GM18505 (cell line): Measurements from ENCODE around the gene RPL41.

Experiments
- ATAC-seq: cut with Tn5 transposase; IDR thresholded peaks from one replicate; pipeline ENCODE4 v1.9.1; 2021; ENCODE audit not compliant: unreplicated experiment
- POLR2A ChIP-seq: IDR thresholded peaks from 4 replicates; pipeline ENCODE4 v1.6.1; 2011; ENCODE audit warnings: borderline replicate concordance; ENCODE audit not compliant: insufficient read depth, insufficient read length; ENCODE audit errors: extremely low read depth

Gene RPL41

GRCh38 chr12:56117778-56118687 is 1.6 kb downstream of the RPL41 start, which contains the start of gene ZC3H10:
ZC3H10 (plus strand) TSS chr12:56118266; CDS start chr12:56120563, 2,297 bp downstream.
- TF ChIP-seq POLR2A, result peak; percentile 98
- ATAC-seq, result peak; percentile 72

DNA sequence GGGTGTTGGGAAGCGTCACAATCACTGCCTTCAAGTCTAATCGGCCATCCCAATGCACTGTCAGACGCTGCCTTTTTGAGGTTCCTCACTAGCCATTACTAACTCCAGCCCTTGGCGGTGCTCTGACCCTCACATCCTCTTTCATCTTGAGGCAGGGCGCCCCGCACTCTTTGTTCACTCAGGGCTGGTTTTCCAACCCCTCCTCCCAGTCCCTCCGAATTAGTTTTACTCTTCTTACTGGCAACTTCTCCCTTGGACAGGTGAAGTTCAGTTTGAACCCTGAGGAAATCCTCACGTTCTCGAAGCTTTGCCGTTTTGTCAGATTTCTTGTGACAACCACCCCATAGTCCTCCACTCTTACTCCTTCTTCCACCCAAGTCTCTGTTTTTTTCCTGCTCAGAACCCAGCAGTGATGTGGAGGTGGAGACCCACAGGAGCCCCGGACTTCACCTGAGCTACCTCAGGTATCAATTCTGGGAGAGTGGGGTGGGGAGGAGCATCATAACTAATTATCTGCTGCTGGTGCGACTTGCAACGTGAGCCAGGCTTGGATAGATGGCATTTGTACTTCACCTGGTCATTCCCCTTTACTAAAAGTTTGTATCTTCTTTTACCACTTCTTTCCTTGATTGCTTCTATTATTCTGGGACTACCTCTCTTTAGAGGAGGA is 2.4 kb downstream of the RPL41 start:
- no peak for TF ChIP-seq POLR2A
- ATAC-seq, result peak; percentile 5

DNA sequence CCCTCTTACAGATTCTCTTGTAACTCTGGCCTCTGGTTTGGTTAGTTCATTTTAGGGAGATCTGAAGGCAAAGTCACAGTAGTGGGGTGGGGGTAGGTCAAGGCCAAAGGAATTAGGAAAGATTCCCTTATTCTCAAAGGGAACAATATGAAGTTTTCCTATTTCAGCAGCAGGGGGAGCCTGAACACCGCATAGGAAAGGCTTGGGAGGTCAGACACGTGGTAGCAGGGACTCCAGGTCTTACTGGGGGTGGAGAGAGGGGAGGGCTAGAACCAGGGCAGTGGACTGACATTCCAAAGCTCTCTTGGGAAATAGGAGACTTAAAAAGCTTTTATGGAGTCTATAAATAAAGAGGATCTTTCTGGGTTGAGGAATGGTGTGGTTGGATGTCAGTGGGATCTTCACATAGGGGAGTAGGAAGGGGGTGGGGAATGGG is 2.9 kb downstream of the RPL41 start:
- no peak for TF ChIP-seq POLR2A
- no peak for ATAC-seq

DNA sequence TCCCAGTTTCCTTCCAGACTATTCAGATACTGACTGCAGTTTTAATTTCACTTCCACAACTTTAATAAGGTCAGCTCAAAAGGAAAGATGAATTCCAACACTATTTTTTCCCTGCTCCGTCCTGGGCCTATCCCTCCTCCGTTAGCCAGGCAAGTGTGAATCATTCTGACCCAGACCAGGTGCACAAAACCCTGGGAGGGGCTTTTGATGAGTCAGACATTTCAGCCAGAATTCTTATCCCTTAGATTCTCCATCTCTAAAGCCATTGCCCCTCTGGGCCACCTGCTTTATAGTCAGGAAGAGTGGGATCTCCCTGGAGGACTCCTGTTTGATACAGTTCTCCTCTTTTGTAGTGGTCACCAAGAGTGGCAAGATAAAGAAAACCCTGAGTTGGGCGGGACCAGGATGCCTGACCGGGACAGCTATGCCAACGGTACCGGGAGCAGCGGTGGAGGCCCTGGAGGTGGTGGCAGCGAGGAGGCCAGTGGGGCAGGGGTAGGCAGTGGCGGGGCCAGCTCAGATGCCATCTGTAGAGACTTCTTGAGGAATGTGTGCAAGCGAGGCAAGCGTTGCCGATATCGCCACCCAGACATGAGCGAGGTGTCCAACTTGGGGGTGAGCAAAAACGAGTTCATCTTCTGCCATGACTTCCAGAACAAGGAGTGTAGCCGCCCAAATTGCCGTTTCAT is 3.9 kb downstream of the RPL41 start:
- ATAC-seq, result no peak
- TF ChIP-seq POLR2A, result no peak

DNA sequence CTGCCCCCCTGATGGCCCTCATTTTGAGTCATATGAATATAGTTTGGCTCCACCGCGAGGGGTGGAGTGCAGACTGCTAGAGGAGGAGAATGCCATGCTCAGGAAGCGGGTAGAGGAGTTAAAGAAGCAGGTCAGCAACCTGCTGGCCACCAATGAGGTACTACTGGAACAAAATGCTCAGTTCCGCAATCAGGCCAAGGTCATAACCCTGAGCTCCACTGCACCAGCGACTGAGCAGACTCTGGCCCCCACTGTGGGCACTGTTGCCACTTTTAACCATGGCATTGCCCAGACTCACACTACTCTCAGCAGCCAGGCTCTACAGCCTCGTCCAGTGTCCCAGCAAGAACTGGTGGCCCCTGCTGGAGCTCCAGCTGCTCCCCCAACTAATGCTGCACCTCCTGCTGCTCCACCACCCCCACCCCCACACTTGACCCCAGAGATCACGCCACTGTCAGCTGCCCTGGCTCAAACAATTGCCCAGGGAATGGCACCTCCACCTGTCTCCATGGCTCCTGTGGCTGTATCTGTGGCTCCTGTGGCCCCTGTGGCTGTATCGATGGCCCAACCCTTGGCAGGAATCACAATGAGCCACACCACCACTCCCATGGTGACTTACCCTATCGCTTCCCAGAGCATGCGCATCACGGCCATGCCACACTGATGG is 4.9 kb downstream of the RPL41 start:
- ATAC-seq, result no peak
- TF ChIP-seq POLR2A, result no peak

- TF ChIP-seq POLR2A, result no peak
- no peak for ATAC-seq
Observed at GRCh38 chr12:56122637-56123036, 6.2 kb downstream of the RPL41 start.

- no peak for ATAC-seq
- TF ChIP-seq POLR2A, result no peak
Observed at GRCh38 chr12:56124133-56124532, 7.7 kb downstream of the RPL41 start.

DNA sequence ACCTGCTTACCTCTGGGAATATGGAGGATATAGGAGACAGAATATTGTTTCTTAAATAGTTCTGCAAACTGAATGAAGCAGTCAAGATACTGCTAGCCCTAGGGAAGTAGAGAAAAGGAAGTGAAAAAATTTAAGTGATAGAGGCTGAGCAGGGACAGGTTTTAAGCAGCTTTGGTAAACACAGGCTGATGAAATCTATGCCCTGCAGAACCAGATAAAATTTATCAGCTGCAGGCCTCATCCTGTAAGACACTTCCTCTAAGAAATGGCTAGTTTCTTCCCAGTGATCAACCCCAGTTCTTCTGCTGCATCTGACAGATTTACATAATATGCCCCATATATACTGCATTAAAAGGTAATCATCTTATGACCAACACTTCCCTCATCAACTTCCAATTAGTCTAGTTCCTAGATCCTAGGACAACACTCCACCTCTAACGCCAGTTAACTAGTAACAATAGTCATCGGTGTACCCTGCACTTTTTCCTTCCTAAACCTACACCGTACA is 10.4 kb downstream of the RPL41 start:
- no peak for TF ChIP-seq POLR2A
- no peak for ATAC-seq

DNA sequence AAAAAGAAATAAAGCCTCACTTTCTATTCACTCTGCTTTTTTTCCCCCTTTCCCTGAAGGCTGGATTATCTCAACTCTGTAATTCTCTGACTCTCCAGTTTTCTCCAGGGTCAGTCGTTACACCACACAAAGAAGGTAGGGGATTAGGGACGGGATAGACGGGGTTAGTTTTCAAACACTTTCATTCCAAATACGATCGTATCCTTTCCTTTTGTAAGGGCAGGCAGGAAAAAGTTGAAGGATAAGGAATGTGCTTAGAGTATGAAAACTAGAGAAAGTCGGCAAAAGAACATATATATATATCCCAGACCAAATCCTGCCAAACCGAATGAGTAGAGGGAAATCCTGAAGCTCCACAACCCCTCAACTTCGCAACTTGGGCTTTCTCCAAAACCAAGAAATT is 11.1 kb downstream of the RPL41 start:
- TF ChIP-seq POLR2A, result no peak
- no peak for ATAC-seq

- ATAC-seq, result peak; percentile 84
- peak; percentile 77 for TF ChIP-seq POLR2A
Observed at GRCh38 chr12:56127888-56128669, 11.6 kb downstream of the RPL41 start, which contains the start of gene ESYT1. ESYT1 (plus strand) TSS chr12:56128267; CDS start chr12:56128320, 53 bp downstream.

DNA sequence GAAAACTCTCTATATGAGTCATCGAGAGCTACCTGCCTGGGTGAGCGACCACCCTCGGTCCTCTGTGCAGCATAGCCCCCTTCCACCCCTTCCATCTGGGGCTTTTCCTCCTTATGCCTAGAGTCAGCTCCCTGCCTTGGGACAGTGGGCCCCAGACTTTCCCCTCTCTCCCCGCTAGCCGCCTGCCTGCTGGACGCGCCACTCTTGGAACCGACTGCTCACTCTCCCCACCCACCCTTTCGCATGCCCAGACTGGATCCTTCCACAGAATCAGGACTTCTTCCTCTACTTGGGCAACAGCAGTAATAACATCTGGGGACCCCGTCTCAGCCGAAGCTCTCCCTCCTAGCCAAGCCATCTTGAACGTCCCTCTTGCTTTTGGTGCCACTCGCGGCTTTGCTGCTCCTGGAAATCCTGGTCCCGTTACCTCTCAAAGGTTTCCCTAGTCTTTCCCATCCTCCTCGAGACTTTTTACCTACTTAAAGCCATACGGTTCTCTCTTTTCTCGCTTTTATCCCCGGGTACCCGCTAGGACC is 12.3 kb downstream of the RPL41 start:
- no peak for TF ChIP-seq POLR2A
- peak; percentile 2 for ATAC-seq

DNA sequence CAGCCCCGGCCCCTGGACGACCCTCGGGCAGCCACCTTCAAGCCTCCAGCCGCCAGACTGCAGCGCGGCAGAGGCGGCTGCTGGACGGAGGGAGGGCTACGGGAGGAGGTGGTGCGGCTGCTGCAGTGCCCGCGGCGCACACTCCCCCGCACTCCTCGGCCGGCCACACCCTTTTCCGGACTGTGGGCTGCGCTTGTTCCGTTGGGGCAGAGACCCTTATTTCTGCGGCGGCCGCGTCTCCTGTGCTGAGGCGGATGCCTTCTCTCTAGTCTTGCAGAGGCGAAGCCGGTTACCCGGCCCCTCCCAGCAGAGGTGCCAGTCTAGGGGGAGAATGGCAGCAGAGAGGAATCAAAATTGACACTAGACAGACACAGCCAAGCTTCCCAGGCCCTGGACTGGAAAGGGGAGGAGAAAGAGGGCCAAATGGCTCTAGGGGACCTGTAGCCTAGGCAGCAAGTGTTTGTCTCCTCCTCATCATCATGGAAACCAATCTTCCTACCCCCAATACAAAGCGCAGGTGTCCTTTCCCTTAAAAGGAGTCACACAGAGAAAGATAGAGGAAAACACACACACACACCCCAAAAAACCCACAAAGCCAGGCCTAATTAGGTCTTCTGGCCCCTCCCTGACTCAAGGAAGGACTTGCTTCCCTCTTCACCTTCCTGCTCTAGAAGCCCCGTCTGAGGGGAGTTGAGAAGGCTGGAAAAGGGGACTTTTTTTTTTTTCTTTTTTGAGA is 12.9 kb downstream of the RPL41 start:
- ATAC-seq, result peak; percentile 35
- TF ChIP-seq POLR2A, result peak; percentile 65
